Hepatocyte (in vitro differentiated cells): Measurements from ENCODE around the gene ETV3. TPM values are rescaled to one million over a fixed set of nuclear protein-coding genes. Genes with fewer than 3 reads are reported as not detected.

Experiments used
- DNase-seq: peaks from one replicate; pipeline ENCODE4 v3.0.0-alpha.2; 2016; ENCODE audit warnings: low spot score
- H2AFZ ChIP-seq: fragments of 200-600 bp; sonication (generic); 2 replicates; pipeline ENCODE4 v1.6.0; 2016; ENCODE audit warnings: antibody characterized with exemption, mild to moderate bottlenecking
- H3K27ac ChIP-seq: fragments of 200-600 bp; sonication (generic); 2 replicates; pipeline ENCODE4 v1.5.1; 2016; ENCODE audit warnings: mild to moderate bottlenecking
- H3K27me3 ChIP-seq: fragments of 200-600 bp; sonication (generic); 2 replicates; pipeline ENCODE4 v1.6.1; 2016
- H3K36me3 ChIP-seq: fragments of 200-600 bp; sonication (generic); replicated peaks from 2 replicates; pipeline ENCODE4 v1.5.1; 2016; ENCODE audit warnings: low read depth; ENCODE audit not compliant: insufficient read depth
- H3K4me1 ChIP-seq: fragments of 200-600 bp; sonication (generic); 2 replicates; pipeline ENCODE4 v1.5.1; 2016; ENCODE audit warnings: mild to moderate bottlenecking, moderate library complexity; ENCODE audit not compliant: insufficient read depth
- H3K4me2 ChIP-seq: fragments of 200-600 bp; sonication (generic); 2 replicates; pipeline ENCODE4 v1.6.0; 2016
- H3K4me3 ChIP-seq: fragments of 200-600 bp; sonication (generic); 2 replicates; pipeline ENCODE4 v1.5.1; 2016; ENCODE audit warnings: mild to moderate bottlenecking
- H3K79me2 ChIP-seq: fragments of 200-600 bp; sonication (generic); 2 replicates; pipeline ENCODE4 v1.6.0; 2017; ENCODE audit warnings: mild to moderate bottlenecking
- H3K9me2 ChIP-seq: fragments of 200-600 bp; sonication (generic); replicated peaks from 2 replicates; pipeline ENCODE4 v1.6.0; 2017; ENCODE audit warnings: mild to moderate bottlenecking; ENCODE audit not compliant: insufficient read depth
- H3K9me3 ChIP-seq: fragments of 200-600 bp; sonication (generic); 2 replicates; pipeline ENCODE4 v1.5.1; 2016; ENCODE audit warnings: low read depth, mild to moderate bottlenecking
- H4K20me1 ChIP-seq: fragments of 200-600 bp; sonication (generic); 2 replicates; pipeline ENCODE4 v1.6.0; 2016; ENCODE audit warnings: mild to moderate bottlenecking; ENCODE audit not compliant: insufficient read depth, poor library complexity, severe bottlenecking
- EZH2 ChIP-seq: fragments of 200-600 bp; sonication (generic); IDR thresholded peaks from 2 replicates; pipeline ENCODE4 v1.6.1; 2016; ENCODE audit warnings: antibody characterized with exemption, mild to moderate bottlenecking, borderline replicate concordance
- EZH2phosphoT487 ChIP-seq: fragments of 200-600 bp; sonication (generic); IDR thresholded peaks from one replicate; pipeline ENCODE4 v1.6.1; 2018; ENCODE audit warnings: antibody characterized with exemption, mild to moderate bottlenecking, low read depth, moderate library complexity; ENCODE audit not compliant: unreplicated experiment, severe bottlenecking
- WGBS: methylation state at CpG from one replicate; pipeline ENCODE4 v1.1.6; 2016; ENCODE audit warnings: low lambda C conversion rate; ENCODE audit errors: missing lambda C conversion rate; 5-methylcytosine and 5-hydroxymethylcytosine counted together
- polyA plus RNA-seq: library from polyadenylated mRNA; unstranded; fragments of >200 nt; fragmentation: Nextera tagmentation; extraction: Ambion mirVana; gene quantifications from 2 replicates; pipeline ENCODE4 v1.2.1, GENCODE V29; 2016
- total RNA-seq: library from RNA; depleted of rRNA; stranded (reverse); fragments of >200 nt; gene quantifications from 2 replicates; pipeline ENCODE4 v1.2.3, GENCODE V29; 2014
- TF ChIP-seq, protein P1 (sequence below): fragments of 200-600 bp; sonication (generic); IDR thresholded peaks from 2 replicates; pipeline ENCODE4 v1.5.1; 2016; ENCODE audit warnings: antibody characterized with exemption, mild to moderate bottlenecking; ENCODE audit not compliant: poor library complexity

Gene ETV3
- total and polyA plus RNA-seq, 2 experiments from 2014 or later: 8.4 to 17.6 TPM

DNA sequence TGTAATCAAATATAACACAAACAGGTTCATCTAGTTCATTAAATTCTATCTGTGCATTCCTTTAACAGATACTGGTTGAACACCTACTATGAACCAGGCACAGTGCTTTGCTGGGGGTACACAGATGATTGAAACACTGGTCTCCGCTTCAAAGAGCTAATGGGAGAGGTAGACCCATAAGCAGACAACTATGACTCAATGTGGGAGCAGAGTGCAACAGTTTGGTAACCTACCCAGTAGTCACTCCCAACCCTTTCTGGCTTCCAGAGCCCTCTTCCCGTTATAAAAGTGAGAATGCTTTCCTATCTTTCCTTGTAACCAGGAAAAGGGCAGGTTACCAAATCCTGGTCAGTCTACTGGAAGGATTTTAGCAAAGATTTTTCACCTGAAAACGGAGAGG, 8.0 kb upstream of the ETV3 start:
- Histone ChIP-seq H3K9me2 (no peaks in the 10 kb centered on the region), H3K79me2 (no peaks in the 10 kb centered on the region), H3K4me3 (no peak overlapping the region), H3K4me1 (no peaks in the 10 kb centered on the region), H3K4me2 (no peak overlapping the region), H2AFZ (no peak overlapping the region), H3K36me3 (no peaks in the 10 kb centered on the region), H3K27me3 (no peaks in the 10 kb centered on the region), H3K27ac (no peak overlapping the region), H4K20me1 (no peaks in the 10 kb centered on the region), H3K9me3 (no peaks in the 10 kb centered on the region)
- no peak for DNase-seq
- no peak for TF ChIP-seq EZH2phosphoT487
- TF ChIP-seq, protein P1, sequence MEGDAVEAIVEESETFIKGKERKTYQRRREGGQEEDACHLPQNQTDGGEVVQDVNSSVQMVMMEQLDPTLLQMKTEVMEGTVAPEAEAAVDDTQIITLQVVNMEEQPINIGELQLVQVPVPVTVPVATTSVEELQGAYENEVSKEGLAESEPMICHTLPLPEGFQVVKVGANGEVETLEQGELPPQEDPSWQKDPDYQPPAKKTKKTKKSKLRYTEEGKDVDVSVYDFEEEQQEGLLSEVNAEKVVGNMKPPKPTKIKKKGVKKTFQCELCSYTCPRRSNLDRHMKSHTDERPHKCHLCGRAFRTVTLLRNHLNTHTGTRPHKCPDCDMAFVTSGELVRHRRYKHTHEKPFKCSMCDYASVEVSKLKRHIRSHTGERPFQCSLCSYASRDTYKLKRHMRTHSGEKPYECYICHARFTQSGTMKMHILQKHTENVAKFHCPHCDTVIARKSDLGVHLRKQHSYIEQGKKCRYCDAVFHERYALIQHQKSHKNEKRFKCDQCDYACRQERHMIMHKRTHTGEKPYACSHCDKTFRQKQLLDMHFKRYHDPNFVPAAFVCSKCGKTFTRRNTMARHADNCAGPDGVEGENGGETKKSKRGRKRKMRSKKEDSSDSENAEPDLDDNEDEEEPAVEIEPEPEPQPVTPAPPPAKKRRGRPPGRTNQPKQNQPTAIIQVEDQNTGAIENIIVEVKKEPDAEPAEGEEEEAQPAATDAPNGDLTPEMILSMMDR: no peak
- no peak for TF ChIP-seq EZH2
- WGBS: 88% methylated on average over 3 of the region's 3 CpGs

DNA sequence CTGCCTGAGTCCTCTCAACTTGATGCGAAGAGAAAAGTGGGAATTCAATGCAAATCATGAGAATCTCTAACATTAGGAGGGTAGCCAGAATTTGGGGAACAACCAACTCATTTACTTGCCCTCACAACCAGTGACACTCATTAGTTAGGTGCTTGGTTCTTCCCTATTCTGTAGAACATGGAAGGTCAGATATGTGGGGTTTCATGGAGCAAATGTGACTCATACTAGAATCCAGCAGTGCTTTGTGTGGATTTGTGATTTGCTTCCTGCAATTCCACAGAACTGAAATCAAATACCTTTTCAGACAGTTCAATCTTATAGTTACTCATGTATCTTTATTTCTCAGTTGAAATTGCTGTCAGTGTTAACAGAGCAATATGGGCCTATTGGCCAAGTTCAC, 6.9 kb upstream of the ETV3 start:
- H3K4me2 ChIP-seq: no peak overlapping the region
- no peaks in the 10 kb centered on the region for H3K79me2 ChIP-seq
- 93% methylated on average over 1 of the region's 1 CpG for WGBS
- H3K27ac ChIP-seq: no peak overlapping the region
- no peak for DNase-seq
- H3K27me3 ChIP-seq: no peaks in the 10 kb centered on the region
- no peaks in the 10 kb centered on the region for H3K9me3 ChIP-seq
- H3K4me3 ChIP-seq: no peak overlapping the region
- no peak overlapping the region for H2AFZ ChIP-seq
- TF ChIP-seq EZH2phosphoT487: no peak
- TF ChIP-seq, protein P1: no peak
- H3K36me3 ChIP-seq: no peaks in the 10 kb centered on the region
- H3K9me2 ChIP-seq: no peaks in the 10 kb centered on the region
- no peaks in the 10 kb centered on the region for H3K4me1 ChIP-seq
- H4K20me1 ChIP-seq: no peaks in the 10 kb centered on the region

DNA sequence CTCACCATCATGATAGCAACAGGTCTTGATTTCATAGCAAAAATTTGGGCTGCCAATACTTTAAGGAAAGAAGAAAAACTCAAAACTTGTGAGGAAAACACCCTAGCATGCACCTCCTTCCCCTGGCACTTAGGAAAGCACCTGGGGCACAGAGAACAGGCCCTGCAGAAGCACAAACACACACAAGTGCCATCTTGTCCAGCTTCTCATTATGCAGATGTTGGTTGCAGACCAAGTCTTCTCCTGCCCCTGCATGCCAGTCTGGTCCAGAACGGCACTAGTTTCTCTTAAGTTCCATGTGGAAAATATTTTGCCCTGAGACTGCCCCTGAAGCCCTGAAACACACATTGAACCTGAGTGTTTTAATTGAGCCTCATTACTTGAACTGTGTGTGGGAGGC, 6.3 kb upstream of the ETV3 start:
- no peaks in the 10 kb centered on the region for H3K9me2 ChIP-seq
- no peak overlapping the region for H3K4me2 ChIP-seq
- H3K27me3 ChIP-seq: no peaks in the 10 kb centered on the region
- H3K27ac ChIP-seq: no peak overlapping the region
- peaks cover 1% of the 10 kb centered on the region for H3K4me1 ChIP-seq
- no peaks in the 10 kb centered on the region for H3K36me3 ChIP-seq
- no peaks in the 10 kb centered on the region for H3K9me3 ChIP-seq
- H2AFZ ChIP-seq: no peak overlapping the region
- no peak overlapping the region for H3K4me3 ChIP-seq
- no peaks in the 10 kb centered on the region for H3K79me2 ChIP-seq
- WGBS: 83% methylated on average over 1 of the region's 1 CpG
- DNase-seq: no peak
- TF ChIP-seq, protein P1: no peak
- TF ChIP-seq EZH2phosphoT487: no peak
- TF ChIP-seq EZH2: no peak
- no peaks in the 10 kb centered on the region for H4K20me1 ChIP-seq
